H1 (cell line): Measurements from ENCODE around the gene STAG2. TPM values are rescaled to one million over a fixed set of nuclear protein-coding genes. Genes with fewer than 3 reads are reported as not detected.

ENCODE experiments used
- CTCF ChIA-PET: fragments of 300-600 bp; sonication (Branson Sonifier 250); formaldehyde crosslinking; loops from one replicate; lab custom pipeline; 2021; ENCODE audit not compliant: partially characterized antibody; lab: Charles Lee
- POLR2A ChIA-PET: fragments of 300-600 bp; sonication (Branson Sonifier 250); formaldehyde crosslinking; loops from one replicate; lab custom pipeline; 2021; ENCODE audit warnings: inconsistent platforms; ENCODE audit not compliant: partially characterized antibody; lab: Charles Lee
- DNase-seq, 2 experiments: peaks; one replicate each; pipeline versions ENCODE4 v3.0.0 to v3.0.0-alpha.2; 2010 to 2022; ENCODE audit warnings: low spot score in 2 of 2, low read depth in 1 of 2, mixed read lengths in 1 of 2
- FAIRE-seq: peaks from 2 replicates; lab custom pipeline; 2011; peaks lifted over from hg19 to GRCh38; lab: Jason Lieb, UNC
- H2AFZ ChIP-seq: 2 replicates; pipeline ENCODE4 v1.8.1; 2012; ENCODE audit warnings: low read length, inconsistent platforms
- H2AK5ac ChIP-seq: 2 replicates; pipeline ENCODE4 v1.6.1; 2013; ENCODE audit warnings: low read depth, low read length
- H2BK120ac ChIP-seq: replicated peaks from 2 replicates; pipeline ENCODE3; 2013; ENCODE audit warnings: low read depth, low read length, inconsistent platforms
- H2BK12ac ChIP-seq: 2 replicates; pipeline ENCODE4 v1.6.1; 2013; ENCODE audit warnings: low read depth, low read length
- H2BK15ac ChIP-seq: 2 replicates; pipeline ENCODE4 v1.6.1; 2013; ENCODE audit warnings: low read length
- H2BK20ac ChIP-seq: 2 replicates; pipeline ENCODE4 v1.6.1; 2013; ENCODE audit warnings: low read length
- H2BK5ac ChIP-seq: 2 replicates; pipeline ENCODE4 v1.6.1; 2013; ENCODE audit warnings: low read depth, low read length
- H3K14ac ChIP-seq: 2 replicates; pipeline ENCODE4 v1.6.1; 2013; ENCODE audit warnings: inconsistent platforms; ENCODE audit not compliant: insufficient read length
- H3K18ac ChIP-seq: 2 replicates; pipeline ENCODE4 v1.6.1; 2013; ENCODE audit warnings: low read length; ENCODE audit errors: extremely low read depth
- H3K23ac ChIP-seq: 2 replicates; pipeline ENCODE4 v1.6.1; 2013; ENCODE audit warnings: inconsistent platforms; ENCODE audit not compliant: insufficient read length
- H3K23me2 ChIP-seq: 2 replicates; pipeline ENCODE4 v1.6.1; 2013; ENCODE audit warnings: low read depth, low read length
- H3K27ac ChIP-seq: 2 replicates; pipeline ENCODE4 v1.6.1; 2011; ENCODE audit warnings: low read depth, low read length, inconsistent platforms
- H3K27me3 ChIP-seq, 4 experiments: replicated peaks in 1 of 4; 1 replicate in 1 of 4; 2 replicates in 3 of 4; pipeline versions ENCODE4 v1.6.1 to v1.8.1; 2011 to 2013; ENCODE audit warnings: low read length in 3 of 4, mild to moderate bottlenecking in 3 of 4, inconsistent platforms in 2 of 4, mixed read lengths in 2 of 4, moderate library complexity in 1 of 4; ENCODE audit not compliant: control insufficient read depth in 3 of 4, insufficient read depth in 3 of 4; ENCODE audit errors: extremely low read depth in 1 of 4
- H3K36me3 ChIP-seq, 4 experiments: 2 replicates each; pipeline versions ENCODE4 v1.6.1 to v1.8.1; 2011 to 2013; ENCODE audit warnings: mild to moderate bottlenecking in 4 of 4, low read length in 3 of 4, moderate library complexity in 2 of 4, control low read depth in 1 of 4, inconsistent platforms in 1 of 4; ENCODE audit not compliant: insufficient read depth in 4 of 4, control insufficient read depth in 2 of 4
- H3K4ac ChIP-seq: replicated peaks from 2 replicates; pipeline ENCODE3; 2013; ENCODE audit warnings: low read length, low read depth, mixed read lengths, inconsistent platforms; ENCODE audit not compliant: insufficient read length
- H3K4me1 ChIP-seq, 4 experiments: replicated peaks in 1 of 4; 1 replicate in 1 of 4; 2 replicates in 3 of 4; pipeline versions ENCODE4 v1.6.1 to v1.8.1; 2011 to 2013; ENCODE audit warnings: low read length in 3 of 4, inconsistent platforms in 2 of 4, mixed read lengths in 1 of 4; ENCODE audit not compliant: insufficient read depth in 4 of 4, control insufficient read depth in 3 of 4
- H3K4me2 ChIP-seq, 2 experiments: 2 replicates each; pipeline versions ENCODE4 v1.6.1 to v1.8.1; 2011 to 2013; ENCODE audit warnings: low read depth in 2 of 2, low read length in 2 of 2, control low read depth in 1 of 2, inconsistent platforms in 1 of 2, mild to moderate bottlenecking in 1 of 2; ENCODE audit not compliant: insufficient read depth in 1 of 2
- H3K4me3 ChIP-seq, 4 experiments: fragments of 200-600, 300-600 bp in 1 of 4; sonication (generic), shearing (Covaris generic), sonication (Bioruptor Twin) in 1 of 4; 2 replicates each; pipeline versions ENCODE4 v1.5.1 to v1.8.1; 2011 to 2016; ENCODE audit warnings: low read length in 4 of 4, low read depth in 3 of 4, control low read depth in 2 of 4, inconsistent platforms in 2 of 4, mild to moderate bottlenecking in 2 of 4, mixed read lengths in 1 of 4, moderate library complexity in 1 of 4; ENCODE audit not compliant: insufficient read depth in 2 of 4; ENCODE audit errors: extremely low read depth in 1 of 4
- H3K56ac ChIP-seq: replicated peaks from 2 replicates; pipeline ENCODE3; 2013; ENCODE audit warnings: low read depth, mild to moderate bottlenecking, mixed read lengths, low read length, inconsistent platforms; ENCODE audit not compliant: insufficient read length
- H3K79me1 ChIP-seq: 2 replicates; pipeline ENCODE4 v1.6.1; 2013; ENCODE audit warnings: low read depth, low read length, control low read depth
- H3K79me2 ChIP-seq, 2 experiments: 2 replicates each; pipeline versions ENCODE4 v1.6.1 to v1.8.1; 2012 to 2013; ENCODE audit warnings: low read length in 2 of 2, mild to moderate bottlenecking in 2 of 2, inconsistent platforms in 1 of 2; ENCODE audit not compliant: insufficient read depth in 2 of 2, control insufficient read depth in 1 of 2
- H3K9ac ChIP-seq, 4 experiments: replicated peaks in 1 of 4; 1 replicate in 1 of 4; 2 replicates in 3 of 4; pipeline versions ENCODE4 v1.6.1 to v1.8.1; 2011 to 2013; ENCODE audit warnings: low read depth in 3 of 4, low read length in 3 of 4, control low read depth in 2 of 4, mild to moderate bottlenecking in 2 of 4, moderate library complexity in 2 of 4, inconsistent platforms in 1 of 4; ENCODE audit errors: extremely low read depth in 1 of 4
- H3K9me3 ChIP-seq, 2 experiments: 2 replicates each; pipeline versions ENCODE4 v1.6.1 to v1.8.1; 2012 to 2013; ENCODE audit warnings: mild to moderate bottlenecking in 2 of 2, moderate library complexity in 2 of 2, control low read depth in 1 of 2, inconsistent platforms in 1 of 2, low read depth in 1 of 2, low read length in 1 of 2, mixed read lengths in 1 of 2; ENCODE audit not compliant: insufficient read depth in 2 of 2
- H4K20me1 ChIP-seq, 2 experiments: replicated peaks in 1 of 2; 2 replicates each; pipeline versions ENCODE3 to v1.8.1; 2011 to 2013; ENCODE audit warnings: inconsistent platforms in 2 of 2, low read length in 2 of 2, mild to moderate bottlenecking in 1 of 2; ENCODE audit not compliant: insufficient read depth in 2 of 2, control insufficient read depth in 1 of 2
- H4K5ac ChIP-seq: 2 replicates; pipeline ENCODE4 v1.6.1; 2013; ENCODE audit warnings: low read length, low read depth, mixed read lengths, inconsistent platforms; ENCODE audit not compliant: insufficient read length
- H4K8ac ChIP-seq: 2 replicates; pipeline ENCODE4 v1.8.0; 2013; ENCODE audit warnings: mild to moderate bottlenecking, moderate library complexity, low read length, inconsistent platforms; ENCODE audit not compliant: insufficient read depth; ENCODE audit errors: extremely low read depth
- H4K91ac ChIP-seq: replicated peaks from 2 replicates; pipeline ENCODE3; 2013; ENCODE audit warnings: low read length, mixed read lengths, inconsistent platforms; ENCODE audit not compliant: insufficient read length
- BCL11A ChIP-seq, 2 experiments: IDR thresholded peaks; one replicate each; pipeline ENCODE4 v1.6.1; 2011; ENCODE audit warnings: low read depth in 2 of 2, low read length in 2 of 2, mild to moderate bottlenecking in 2 of 2
- KDM4A ChIP-seq: IDR thresholded peaks from one replicate; pipeline ENCODE4 v1.7.1; 2012; ENCODE audit warnings: low read depth, mild to moderate bottlenecking, moderate library complexity, low read length, inconsistent platforms; ENCODE audit not compliant: severe bottlenecking
- NANOG ChIP-seq: IDR thresholded peaks from 2 replicates; pipeline ENCODE4 v1.6.1; 2011; ENCODE audit warnings: low read length, low read depth, mild to moderate bottlenecking, inconsistent platforms; ENCODE audit not compliant: insufficient read depth, poor library complexity, severe bottlenecking
- POLR2AphosphoS5 ChIP-seq: IDR thresholded peaks from 2 replicates; pipeline ENCODE4 v1.6.1; 2011; ENCODE audit warnings: low read depth, low read length
- RNF2 ChIP-seq: fragments of 200-900, 300-1000 bp; sonication (generic); IDR thresholded peaks from 2 replicates; pipeline ENCODE4 v1.7.1; 2016; ENCODE audit warnings: borderline replicate concordance, low read depth, mild to moderate bottlenecking, antibody characterized with exemption, low read length; ENCODE audit not compliant: poor library complexity, severe bottlenecking; ENCODE audit errors: missing control alignments
- TBP ChIP-seq: IDR thresholded peaks from 2 replicates; pipeline ENCODE4 v1.6.1; 2011; ENCODE audit warnings: low read depth, low read length, improper control_type of control experiment
- TCF12 ChIP-seq: IDR thresholded peaks from 2 replicates; pipeline ENCODE4 v1.6.1; 2011; ENCODE audit warnings: low read depth, mild to moderate bottlenecking, low read length
- WGBS, 2 experiments: shearing (Covaris generic) in 1 of 2; methylation state at CpG; one replicate each; pipeline versions ENCODE4 v1.1.6 to v1.1.7; 2013 to 2015; ENCODE audit warnings: low lambda C conversion rate in 2 of 2, mixed read lengths in 2 of 2, inconsistent platforms in 1 of 2, low coverage in 1 of 2, missing lambda C conversion rate in 1 of 2; ENCODE audit not compliant: insufficient replicate concordance in 2 of 2, insufficient coverage in 1 of 2, insufficient read length in 1 of 2; ENCODE audit errors: extremely low coverage in 1 of 2, missing lambda C conversion rate in 1 of 2; 5-methylcytosine and 5-hydroxymethylcytosine counted together
- polyA plus RNA-seq, 7 experiments: library from polyadenylated mRNA; depleted of rRNA in 3 of 7; stranded (reverse) in 5 of 7; unstranded in 2 of 7; fragments of >200 nt in 5 of 7; fragments of 200-250 nt in 2 of 7; gene quantifications; 1 replicate in 5 of 7; 2 replicates in 1 of 7; 4 replicates in 1 of 7; pipeline versions ENCODE4 v1.2.1 to v1.2.3, GENCODE V29; 2011 to 2013; ENCODE audit warnings: missing spikeins in 2 of 7, mixed read lengths in 2 of 7
- total RNA-seq: library from RNA; stranded (reverse); fragmentation: NEBNext Ultra II Directional; extraction: Animal tissue kit (Norgen Biotek cat#: 25700); gene quantifications from 2 replicates; pipeline ENCODE4 v1.2.1, GENCODE V29; 2021

STAG2 gene
- total and polyA plus RNA-seq, 2 of the 8 experiments (the other 6 are each of a cell fraction or from before 2014, with no cell fraction given), result 20.3 to 94.9 TPM

DNA sequence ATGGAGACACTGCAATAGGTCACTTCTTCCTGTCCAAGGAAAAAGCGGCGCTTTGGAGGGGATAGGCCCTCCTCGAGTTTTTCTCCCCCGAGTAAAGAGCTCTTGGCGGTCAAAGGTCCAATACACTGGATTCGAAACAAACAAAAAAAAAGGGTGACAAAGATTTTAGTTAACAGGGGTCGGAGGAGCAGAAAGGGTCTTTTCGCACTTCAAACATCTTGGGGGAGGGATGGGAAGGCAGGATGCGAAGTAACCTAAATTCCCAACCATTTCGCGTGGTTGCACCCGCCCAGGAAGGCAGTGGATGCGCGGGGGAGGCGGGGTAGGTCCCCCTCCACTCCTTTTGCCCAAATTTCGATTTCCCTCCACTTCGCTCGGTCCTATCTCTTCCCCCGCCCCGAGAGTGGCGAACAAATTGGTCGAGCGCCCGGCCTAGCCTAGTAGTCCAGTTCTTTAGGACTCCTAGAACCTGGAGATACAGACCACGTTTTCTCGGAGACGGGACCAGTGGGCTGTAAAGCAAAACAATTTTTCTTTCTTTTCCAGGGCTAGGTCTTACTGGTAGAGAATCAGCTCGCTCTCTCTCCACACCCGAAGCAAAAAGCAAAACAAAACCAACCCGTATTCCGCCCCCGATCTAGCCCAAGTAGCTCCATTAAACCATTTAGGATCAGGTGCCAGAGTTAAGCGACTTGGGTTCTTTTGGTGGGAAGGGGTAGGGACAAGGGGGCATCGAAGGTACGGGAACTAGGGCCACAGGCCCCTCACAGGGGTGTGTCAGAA, 2.0 kb upstream of the STAG2 start:
- WGBS, 2 experiments, result 3% methylated on average over 26 of the region's 35 CpGs; no CpG with 5 or more reads in 1 of the 2 experiments
- POLR2A ChIA-PET, result interaction anchor here (0.9 to 1.0 kb wide), 3 partner anchors 27 to 126 kb away, joined by 3 read pairs; no protein-coding TSS in a partner anchor
- Histone ChIP-seq H3K18ac (no peak overlapping the region), H3K14ac (no peak overlapping the region), H3K4me3 (peak overlapping the region; percentile 51 to 76 (median 65)), H3K4ac (no peak overlapping the region), H4K20me1 (peaks cover 0 to 4% of the 10 kb centered on the region in 2 experiments), H3K36me3 (no peaks in the 10 kb centered on the region), H2AFZ (no peak overlapping the region), H2BK5ac (peak overlapping the region; percentile 18; the same call in 1 of the 2 replicates), H3K79me2 (peaks cover 3 to 27% of the 10 kb centered on the region in 2 experiments; a peak in 3 of 4 replicates), H3K4me2 (peak overlapping the region; percentile 85 to 89), H3K79me1 (no peaks in the 10 kb centered on the region), H4K5ac (no peak overlapping the region), H2BK120ac (no peak overlapping the region), H2BK15ac (no peak overlapping the region), H2AK5ac (no peak overlapping the region), H3K4me1 (no peaks in the 10 kb centered on the region), H3K23me2 (no peaks in the 10 kb centered on the region), H2BK12ac (no peak overlapping the region), H4K8ac (peak overlapping the region; percentile 81; the same call in 1 of the 2 replicates), H3K56ac (peak overlapping the region; percentile 59), H2BK20ac (no peak overlapping the region), H3K27ac (peak overlapping the region; percentile 85; the same call in 1 of the 2 replicates), H3K9ac (peak overlapping the region; percentile 56 to 78 (median 64)), H3K23ac (no peak overlapping the region), H4K91ac (no peak overlapping the region), H3K27me3 (no peaks in the 10 kb centered on the region), H3K9me3 (no peaks in the 10 kb centered on the region)
- TF ChIP-seq KDM4A (no peak), TCF12 (no peak), BCL11A (IDR thresholded peaks at IDR 0.05; ENCODE audit: low read depth in 2 of 2, low read length in 2 of 2) (no peak), TBP (no peak), RNF2 (no peak), POLR2AphosphoS5 (0 out of 2 replicates have a peak, but pooled peaks have one; percentile 22), NANOG (no peak)
- CTCF ChIA-PET, result interaction anchor here (0.7 to 1.7 kb wide), 2 partner anchors 101 to 126 kb away, joined by 3 to 9 read pairs; no protein-coding TSS in a partner anchor
- DNase-seq (no peak), FAIRE-seq (no peak)
